NK-92 (cell line): ENCODE data around the gene LBX1.

Experiments
- DNase-seq: peaks from one replicate; lab custom pipeline; 2025; ENCODE audit not compliant: unreplicated experiment; lab: John Stamatoyannopoulos, UW

LBX1 gene

DNA sequence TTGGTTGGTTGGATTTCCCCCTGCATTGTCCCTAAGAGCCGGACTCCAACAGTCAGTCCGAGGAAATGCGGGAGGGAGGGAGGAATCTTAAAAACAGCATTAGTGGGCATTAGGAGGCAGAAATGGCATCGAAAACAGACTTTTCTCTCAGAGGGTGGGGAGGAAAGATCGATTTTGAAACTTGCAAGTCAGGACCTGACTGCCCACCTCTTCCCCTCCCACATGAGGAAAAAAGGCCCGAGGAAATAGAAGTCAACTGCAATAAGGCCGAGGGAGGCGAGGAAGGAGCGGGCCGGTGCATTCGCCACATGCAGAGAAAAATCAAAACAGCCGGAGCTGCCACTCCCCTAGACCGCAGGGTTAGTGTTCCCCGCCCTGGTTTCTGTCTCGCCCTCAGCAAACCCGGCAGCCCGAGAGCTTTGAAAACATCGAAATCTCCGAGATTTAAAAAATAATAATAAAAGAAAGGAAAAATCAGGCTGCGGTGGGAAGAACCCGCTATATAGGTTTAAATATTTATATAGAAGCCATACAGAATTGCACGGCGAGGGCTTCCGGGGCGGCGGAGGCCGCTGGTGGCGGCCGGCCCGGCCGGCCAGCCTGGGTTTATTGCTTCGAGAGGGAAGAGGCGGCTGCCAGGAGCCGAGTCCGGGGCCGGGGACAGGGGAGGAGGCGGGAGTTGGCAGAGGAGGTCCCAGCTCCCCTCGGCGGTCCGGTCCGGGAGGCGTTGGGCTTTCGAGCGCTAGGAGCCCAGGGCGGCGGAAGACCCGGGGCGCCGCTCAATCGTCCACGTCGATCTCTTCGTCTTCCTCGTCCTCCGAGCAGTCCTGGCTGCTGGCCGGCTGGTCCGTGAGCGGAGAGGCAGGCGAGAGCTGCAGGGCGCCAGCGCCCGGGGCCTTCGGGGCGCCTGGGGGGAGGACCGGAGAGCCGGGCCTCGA is 2.5 kb downstream of the LBX1 start:
- DNase-seq: no peak

DNA sequence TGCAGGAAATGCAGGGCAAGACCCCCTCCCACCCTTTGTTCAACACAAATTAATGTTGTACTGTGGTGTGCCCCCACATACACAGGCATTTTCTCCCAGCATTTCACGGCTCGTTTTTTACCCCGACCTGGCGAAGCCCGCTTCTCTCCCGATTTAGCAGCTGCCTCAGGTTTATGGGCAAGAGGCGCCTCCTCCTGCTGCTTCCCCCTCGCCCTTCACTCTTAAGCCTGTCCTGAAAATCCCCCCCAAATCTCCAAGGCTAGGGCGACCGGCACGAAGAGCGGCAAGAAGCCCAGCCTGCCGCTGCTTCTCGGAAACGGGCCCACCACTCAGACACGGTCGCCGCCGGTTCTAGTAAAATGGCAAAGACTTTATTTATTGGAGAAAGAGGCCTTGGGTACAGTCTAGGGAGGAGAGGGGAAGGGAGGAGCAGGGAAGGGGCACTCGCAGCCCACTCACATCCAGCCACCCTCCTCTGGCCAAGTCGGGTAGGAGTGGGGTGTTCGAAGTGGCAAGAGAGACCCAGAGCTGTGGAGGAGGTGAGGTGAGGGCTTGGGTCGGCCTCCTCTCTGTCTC is 3.3 kb downstream of the LBX1 start:
- DNase-seq: no peak

DNA sequence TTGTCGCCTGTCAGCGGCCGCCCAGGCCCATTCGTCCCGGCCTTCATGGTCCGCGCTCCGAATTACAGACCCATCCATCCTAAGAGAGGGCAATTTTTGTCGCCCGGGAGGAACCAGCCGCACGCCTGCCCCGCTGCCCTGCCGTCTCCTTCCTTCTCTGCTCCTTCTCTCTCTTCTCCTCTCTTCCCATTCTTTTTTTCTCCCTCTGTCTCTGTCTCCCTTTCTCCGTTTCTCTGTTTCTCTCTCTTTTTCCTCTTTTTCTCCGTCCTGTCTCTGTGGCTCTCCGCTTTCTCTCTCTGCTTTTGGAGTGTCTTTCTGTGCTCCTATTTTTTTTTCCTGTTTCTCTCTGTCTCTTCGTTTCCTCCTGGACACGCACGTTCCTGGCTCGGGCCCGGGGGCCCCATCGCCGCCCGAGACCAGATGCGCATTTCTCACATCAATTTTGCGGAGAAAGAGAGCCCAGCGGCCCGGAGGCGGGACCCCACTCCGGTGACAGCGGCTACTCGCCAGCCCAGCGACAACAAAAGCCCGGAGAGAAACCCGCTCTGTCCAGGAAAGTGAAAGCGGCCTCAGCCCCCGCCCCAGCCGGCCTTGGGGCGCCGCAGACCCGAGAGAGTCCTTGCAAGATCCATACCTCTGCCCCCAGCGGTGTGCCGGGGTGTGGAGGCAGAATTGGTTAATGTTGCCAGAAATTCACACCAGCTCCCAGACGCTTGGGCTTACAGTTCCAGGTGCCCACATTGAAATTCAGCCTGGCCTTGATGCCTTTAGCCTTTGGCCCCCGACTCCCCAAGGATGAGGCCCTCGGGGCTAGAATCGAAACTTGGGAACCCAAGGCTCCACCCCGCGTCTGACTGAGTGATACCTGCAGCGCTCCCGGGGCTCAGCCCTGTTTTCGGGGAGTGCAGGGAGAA is 4.1 kb downstream of the LBX1 start:
- DNase-seq: no peak

DNA sequence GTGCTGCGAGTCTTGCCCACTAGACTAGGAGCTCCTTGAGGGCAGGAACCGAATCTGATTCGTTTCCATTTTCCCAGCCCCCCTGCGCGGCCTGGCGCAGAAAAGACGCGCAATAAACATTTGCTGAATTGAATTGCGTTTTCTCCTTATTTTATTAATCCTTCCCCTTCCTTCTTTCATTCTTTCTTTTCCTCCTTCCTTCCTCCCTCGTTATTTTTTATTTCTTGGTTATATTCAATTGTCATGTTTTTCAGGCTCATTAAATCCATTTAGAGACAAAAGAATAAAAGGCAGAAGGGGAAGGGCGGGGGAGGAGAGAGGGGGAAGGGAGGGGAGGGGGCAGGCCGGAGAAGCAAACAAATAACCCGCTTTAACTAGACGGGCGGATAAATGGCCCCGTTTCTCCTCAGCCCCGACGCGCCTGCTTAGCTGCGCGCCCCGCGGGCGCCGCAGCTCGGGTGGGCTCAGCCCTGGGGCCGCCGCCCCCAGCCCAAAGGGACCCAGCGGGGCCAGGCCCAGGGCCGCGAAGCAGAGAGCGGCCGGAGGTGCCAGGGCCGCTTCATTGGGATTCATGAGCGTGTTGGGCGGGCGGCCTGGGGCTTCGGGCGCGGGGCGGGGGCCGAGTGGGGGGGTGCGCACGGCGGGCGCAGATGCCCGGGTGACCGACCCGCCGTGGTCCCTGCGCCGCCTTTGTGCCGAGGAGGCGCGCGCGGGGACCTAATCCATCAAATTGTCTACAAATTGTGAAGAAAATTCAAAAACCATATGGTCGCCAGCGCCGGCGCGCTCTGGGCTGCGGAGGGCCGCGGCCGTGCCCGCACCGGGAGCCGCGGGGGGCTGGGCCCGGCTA is 5.0 kb downstream of the LBX1 start:
- no peak for DNase-seq

DNA sequence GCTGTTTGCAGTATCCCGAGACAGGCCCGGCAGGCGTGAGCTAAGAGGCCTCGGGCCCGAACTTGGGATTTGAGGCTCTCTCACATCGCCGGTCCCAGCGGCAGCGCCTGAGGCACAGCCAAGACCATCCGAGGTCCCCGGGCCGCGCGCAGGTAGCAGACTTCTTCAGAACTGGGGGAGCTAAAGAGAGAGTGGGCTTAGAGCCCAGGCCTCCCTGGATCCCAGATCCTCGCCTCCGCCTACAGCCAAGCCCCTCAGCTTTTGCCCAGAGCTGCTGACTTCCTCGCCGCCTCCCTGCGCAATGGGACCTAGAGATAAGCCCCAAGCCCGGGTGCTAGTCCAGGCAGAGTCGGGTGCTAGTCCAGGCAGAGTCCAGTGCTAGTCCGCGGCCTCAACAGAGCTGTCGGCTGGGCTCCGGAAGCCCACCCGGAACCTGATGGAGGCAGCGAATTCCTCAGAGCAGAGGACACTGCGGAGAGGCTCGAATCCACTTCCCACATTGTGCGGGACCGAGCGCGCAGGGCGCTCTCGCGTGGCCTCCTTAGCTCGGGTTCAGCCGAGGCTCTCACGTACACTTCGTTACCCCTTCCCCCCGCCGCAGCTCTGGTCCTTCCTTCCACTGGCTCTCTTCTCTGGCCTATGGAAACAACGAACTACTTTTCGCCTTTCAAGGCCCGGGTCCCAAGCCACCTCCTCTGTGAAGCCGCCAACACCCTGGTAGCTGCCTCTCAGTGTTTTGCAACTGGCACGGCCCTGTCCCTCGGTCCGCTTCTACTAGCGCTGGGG is 5.8 kb downstream of the LBX1 start:
- DNase-seq: no peak

DNA sequence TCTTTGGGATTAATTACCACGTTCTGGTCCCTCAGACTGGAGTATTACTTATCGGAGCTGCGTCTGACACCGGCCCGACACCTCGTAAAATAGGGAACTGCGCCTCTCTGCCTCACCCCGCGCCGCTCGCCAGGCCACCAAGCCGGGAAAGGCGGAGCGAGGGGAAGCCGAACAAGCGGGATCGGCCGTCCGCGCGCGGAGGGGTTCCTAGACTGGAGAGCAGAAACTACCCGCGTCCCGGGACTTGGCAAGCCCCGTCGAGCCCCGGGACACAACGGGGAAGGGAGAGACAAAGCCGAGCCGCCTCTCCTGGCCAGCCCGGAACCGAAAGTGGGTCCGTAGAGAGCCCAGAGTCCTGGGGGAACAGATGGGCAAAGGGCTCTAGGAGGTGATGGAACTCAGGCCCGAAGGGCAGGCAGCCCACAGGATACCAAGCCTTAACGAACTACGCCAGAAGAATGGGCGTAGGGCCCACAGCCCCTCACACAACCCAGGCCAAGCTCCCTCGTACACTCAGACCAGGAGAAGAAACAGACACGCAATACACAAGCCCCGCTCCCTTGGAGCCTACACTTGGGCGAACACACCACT is 6.5 kb downstream of the LBX1 start:
- no peak for DNase-seq

DNA sequence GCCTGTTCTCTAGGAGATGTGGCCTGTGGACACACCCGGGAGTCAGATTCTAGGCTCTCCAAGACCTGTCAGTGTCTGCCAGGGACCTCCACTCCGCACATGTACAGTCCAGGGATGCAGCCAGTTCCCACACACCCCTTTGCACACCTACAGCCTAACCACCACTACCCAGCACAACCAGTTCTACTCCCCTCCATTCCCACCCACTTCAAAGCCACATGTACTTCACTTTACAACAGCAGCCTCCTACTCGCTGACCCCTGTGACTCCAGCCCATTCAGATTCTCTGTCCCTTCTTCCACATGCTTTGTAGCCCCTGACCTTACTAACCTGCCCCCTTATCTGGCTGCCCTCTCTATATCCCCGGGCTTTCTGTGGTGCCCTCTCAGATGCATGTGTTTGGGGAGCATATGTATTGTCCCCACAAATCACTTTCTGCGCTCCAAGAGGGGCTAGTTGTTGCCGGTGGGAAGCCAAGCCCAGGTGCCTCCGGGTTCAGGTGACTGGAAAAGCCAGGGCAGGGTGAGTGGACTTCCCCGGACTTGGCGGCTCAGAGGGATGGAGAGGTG is 7.2 kb downstream of the LBX1 start:
- no peak for DNase-seq

DNA sequence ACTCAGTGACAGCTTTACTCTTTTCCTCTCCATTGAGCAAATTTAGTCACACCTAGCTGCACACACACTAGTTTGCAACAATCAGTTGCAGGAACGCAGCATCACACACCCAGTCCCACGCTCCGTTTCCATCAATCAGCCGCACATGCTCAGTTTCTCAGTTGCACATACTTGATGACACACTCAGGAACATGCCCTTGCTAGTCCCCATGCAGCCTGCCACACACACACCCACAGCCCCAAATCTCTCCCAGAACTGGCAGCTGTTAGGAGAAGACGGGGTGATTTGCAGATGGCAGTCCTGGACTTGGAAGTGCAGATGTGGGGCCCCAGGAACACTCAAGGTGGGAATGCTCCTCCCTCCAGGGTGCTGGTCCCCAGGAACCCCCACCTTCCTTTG is 7.7 kb downstream of the LBX1 start:
- DNase-seq: no peak

DNA sequence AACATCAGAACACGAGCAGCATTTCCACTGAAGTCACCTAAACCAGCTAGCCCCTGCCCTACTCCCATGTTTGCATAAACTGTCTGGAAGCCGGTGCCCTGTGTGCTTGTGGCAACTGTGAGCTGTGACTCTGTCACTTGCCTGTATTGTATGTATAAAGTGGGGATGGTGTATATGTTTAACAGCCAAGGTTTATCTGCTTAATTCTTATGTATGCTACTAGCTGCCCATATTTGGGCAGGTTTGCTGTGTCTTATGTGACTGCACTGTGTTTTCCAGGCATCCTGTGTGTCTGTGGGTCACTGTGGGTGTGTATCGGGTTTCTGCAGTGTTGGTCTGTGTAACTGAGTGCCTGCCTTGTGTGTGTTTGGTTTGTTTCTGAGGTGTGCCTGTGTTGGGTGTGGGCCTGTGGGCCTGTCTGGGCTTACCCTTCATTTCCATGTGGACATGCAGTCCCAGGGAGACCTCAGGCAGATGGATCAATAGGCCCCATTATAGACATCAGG is 9.3 kb downstream of the LBX1 start:
- no peak for DNase-seq

DNA sequence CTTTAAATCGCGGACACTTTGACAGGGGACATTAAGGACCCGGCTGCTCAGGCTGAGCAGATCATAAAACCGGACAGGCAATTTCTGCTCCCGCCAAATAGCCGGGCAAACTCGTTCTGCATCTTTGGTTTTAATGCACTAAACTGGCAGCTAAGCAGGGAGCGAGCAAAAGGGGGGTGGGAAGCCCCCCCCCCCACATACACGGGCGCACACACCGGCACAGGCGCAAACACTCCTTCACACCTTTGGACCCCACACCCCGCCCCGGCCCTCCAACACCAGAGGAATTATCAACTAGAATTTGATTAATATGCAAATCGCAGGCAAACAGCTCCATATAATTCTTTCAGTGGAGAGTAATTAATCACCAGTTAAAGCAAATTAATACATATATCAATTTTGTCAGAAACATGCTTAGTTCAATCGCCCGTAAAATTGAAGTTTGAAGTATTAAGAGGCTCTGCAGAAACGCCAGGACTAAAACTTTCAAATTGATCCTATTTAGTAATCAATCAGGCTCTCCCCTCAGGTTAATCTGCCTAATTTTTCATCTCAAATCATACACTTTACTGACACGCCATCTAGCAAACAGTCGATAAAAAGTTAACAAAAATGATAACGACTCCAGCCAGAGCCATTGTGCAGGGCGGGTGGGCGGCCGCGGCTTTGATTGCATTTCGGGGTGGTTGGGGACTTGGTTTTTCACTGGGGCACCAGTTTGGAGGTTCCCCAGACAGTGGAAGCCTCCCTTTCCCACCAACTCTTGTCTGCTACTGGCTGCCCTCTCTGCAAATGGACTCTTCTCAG is 9.9 kb downstream of the LBX1 start:
- DNase-seq: no peak

DNA sequence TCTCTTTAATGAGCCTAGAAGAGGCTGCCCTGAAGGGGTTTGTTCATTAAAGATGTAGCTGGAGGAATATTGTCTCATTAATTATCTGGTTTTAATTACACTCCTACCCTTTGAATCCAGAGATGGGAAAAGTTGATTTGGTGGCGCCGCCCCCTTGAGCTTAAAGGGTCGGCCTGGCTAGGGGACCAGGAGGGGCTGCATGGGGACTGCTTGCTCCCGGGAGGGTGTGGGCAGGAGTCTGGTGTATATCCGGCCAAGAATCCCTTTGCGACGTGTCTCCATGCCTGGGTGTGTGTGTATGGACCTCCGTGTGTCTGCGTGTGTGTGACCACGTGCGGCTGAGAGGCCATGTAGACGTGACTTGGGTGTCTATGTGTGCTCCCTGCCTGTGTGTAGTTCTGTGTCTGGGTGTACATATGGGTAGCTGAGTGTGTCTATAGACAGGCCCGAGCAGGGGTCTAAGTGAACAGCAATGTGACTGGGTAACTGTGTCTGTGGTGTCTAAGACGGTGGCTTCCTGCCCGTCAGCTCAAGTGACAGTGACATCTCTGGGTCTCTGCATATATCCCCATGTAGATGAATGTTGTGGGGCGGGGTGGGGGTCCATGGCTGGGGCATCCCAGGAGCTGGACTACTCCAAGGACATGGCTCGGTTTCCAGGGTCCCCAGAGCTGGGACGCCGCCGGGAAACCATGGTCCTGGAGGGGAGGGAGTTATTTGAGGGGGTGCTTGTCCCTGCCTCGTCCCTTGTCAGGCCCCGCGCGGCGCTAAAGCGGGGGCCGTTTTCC is 10.7 kb downstream of the LBX1 start:
- DNase-seq: no peak

DNA sequence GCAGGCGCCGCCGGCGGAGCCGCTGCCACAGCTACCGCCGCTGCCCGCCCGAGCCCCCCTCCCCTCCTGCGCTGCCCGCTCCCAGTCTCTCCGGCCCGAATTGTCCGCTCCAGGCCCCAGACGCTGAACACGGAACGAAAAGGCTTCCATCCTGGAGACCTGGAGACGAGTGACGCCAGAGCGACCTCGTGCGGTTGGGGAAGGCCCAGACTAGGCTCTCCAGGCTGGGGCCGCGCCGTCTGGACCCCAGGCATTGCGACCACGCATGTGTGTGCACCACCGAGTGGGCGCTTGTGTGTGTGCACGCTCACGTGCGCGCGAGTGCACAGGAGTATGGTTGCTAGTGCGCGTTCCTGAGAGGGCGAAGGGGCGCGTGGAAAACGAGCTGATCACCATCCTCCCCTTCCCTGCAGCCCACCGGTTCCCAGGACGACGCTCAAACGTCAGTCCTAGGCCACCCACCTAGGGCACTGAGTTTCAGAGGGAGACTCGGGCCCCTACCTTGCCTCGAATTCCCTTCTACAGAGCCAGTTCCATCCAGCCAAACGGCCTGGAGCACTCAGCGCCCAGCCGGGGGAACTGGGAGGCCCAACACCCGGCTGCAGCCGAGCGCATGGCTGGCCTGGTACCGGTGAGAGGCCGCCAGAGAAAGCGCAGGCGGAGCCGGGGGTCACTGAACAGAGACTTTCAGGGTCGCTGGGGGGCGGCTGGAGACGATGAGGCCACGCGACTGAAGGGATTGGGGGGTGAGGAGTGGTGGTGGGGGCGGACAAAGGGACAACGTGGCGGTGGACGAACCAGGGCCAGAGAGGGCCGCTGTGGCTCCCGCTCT is 11.6 kb downstream of the LBX1 start:
- no peak for DNase-seq

DNA sequence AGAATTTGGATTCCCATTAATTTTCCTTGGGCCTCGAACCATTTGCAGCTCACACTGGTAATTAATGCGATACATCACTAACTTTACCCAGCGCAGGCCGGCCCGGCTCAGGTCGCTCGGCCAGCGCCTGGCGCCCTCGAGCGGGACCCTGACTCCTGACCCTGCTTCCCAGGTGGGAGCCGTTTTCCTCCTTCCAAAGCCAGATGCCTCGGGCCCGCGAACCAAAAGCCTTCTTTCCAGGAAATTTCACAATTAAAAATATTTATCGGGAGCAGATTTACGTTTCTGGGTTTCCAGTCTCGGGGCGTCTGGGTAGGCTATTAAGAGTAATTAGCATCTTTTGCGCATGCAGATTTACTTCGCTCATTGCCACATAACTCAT is 12.2 kb downstream of the LBX1 start:
- DNase-seq: no peak

DNA sequence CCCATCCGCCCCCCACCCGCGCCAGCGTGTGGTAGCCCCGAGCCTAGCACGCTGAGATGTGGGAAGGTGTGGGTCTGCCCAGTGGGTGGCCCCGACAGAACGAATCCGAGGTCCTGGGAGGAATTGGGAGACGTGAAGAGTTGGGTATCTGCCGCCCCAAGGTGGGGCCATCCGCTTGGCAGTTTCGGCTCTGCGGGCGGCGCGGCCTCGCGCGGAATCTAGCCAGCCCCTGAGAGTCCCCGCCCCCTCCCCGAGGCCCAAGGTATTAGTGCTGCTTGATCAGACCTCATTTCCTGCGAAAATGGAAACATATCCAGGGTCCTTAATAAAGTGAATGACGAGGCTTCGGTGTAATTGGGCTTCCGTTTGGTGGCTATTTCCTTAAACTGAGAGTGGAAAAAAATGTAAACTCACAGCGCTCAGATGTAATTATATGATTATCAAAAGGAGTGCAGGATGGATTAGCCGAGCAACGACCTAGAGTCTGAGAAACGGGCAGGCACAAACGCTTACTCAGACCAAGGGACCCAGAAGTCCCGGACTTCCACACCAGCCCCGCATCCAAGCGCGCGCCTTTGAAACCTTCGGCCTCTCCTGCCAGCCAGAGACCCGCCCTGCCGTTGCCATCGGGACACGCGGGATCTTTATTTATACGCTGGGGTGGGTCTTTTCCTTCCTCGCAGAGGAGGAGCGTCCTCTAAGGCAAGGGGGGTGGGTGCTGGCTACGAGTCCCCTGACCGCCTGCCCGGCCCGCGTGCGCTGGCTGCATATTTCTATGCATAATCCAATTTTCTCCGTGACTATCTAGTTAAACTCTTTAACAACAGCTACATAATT is 12.8 kb downstream of the LBX1 start:
- no peak for DNase-seq

DNA sequence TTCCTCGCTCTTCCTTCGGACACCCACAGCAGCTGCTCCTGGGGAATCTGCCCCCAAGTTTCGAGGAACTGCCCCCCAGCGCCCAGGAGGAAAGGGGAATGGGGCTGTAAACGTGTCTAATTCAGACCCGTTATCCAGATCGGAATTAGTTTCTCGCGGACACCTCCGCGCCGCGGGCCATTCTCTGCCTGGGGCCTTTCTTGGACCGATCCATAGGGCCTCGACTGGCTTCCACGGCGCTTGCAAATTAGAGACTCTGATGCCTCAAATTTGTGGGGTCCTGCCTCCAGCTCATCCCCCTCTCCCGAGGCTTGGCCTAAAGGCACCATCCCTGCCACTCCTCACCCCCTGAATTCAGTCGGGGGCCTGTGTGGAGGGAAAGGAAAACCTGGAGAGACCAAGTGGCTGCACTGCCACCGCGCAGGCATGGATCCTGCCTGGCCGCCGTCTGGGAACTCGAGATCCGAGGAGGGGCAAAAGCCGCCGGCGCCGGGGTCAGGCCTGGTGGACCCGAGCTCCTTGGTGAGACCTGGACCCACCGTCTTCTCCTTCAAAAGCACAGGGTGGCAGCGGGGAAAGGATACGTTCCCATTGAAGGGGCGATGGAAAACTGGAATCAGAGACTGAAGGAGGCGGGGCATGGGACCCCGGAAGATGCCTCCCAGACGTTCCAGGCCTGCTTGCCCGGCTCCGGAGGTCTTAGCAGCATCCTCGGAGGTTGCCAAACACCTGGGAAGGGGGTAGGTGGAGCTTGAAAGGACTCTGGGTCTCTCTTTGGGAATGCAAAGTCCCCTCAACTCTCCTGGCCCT is 13.7 kb downstream of the LBX1 start:
- DNase-seq: no peak
